Measurements from ENCODE around the gene CD300LD.

GRCh38 chr17:74561586-74561985 is 30.5 kb downstream of the CD300LD start:
- TF ChIP-seq POLR2A (IDR thresholded peaks at IDR 0.05): no peak
- TF ChIP-seq CTCF (IDR thresholded peaks at IDR 0.05): no peak
- TF ChIP-seq POLR2AphosphoS5 (IDR thresholded peaks at IDR 0.05): no peak
- no peak for TF ChIP-seq EP300 (IDR thresholded peaks at IDR 0.05)
